ENCODE results near the gene NIPAL3. TPM values are rescaled to one million over a fixed set of nuclear protein-coding genes. Genes with fewer than 3 reads are reported as not detected.

The NIPAL3 gene
- polyA plus RNA-seq, 1 donor (not counting 4 experiments of a cell fraction or from before 2014, with no cell fraction given), result 30.5 TPM

GRCh38 chr1:24505816-24506215, 90.2 kb downstream of the NIPAL3 start:
- no peak overlapping the region for H3K4me3 ChIP-seq (ENCODE audit: control insufficient read depth in 2 of 3, extremely low read depth in 1 of 3, insufficient read depth in 2 of 3, low read depth in 1 of 3, low read length in 3 of 3)
- H3K9me3 ChIP-seq (ENCODE audit: control insufficient read depth, low read depth, low read length), result no peaks in the 10 kb centered on the region
- no peaks in the 10 kb centered on the region for H3K36me3 ChIP-seq (ENCODE audit: control insufficient read depth in 2 of 2, extremely low read depth in 1 of 2, insufficient read depth in 2 of 2, low read length in 2 of 2)
- H4K20me1 ChIP-seq (ENCODE audit: control insufficient read depth, extremely low read depth, insufficient read depth, low read length), result no peaks in the 10 kb centered on the region
- H3K79me2 ChIP-seq (ENCODE audit: control insufficient read depth, insufficient read depth, low read length), result peaks cover 15% of the 10 kb centered on the region
- FAIRE-seq (no peak), DNase-seq (ENCODE audit: low read depth, low spot score) (no peak)
- no peaks in the 10 kb centered on the region for H3K27me3 ChIP-seq (ENCODE audit: control insufficient read depth, extremely low read depth, insufficient read depth, low read length)
- H3K9ac ChIP-seq (ENCODE audit: control insufficient read depth, extremely low read depth, insufficient read depth, low read length), result no peak overlapping the region
- H3K4me1 ChIP-seq (ENCODE audit: control insufficient read depth, extremely low read depth, insufficient read depth, low read length), result peaks cover 16% of the 10 kb centered on the region
- no peak overlapping the region for H3K4me2 ChIP-seq (ENCODE audit: control insufficient read depth, extremely low read depth, insufficient read depth, low read depth, low read length)
- H2AFZ ChIP-seq (ENCODE audit: control insufficient read depth, low read length), result no peak overlapping the region
- dilution Hi-C loops (cut with MboI; ENCODE audit: extremely low pct_ligation_motif_present, low sequenced_read_pairs), result no loop called here
- no peaks in the 10 kb centered on the region for H3K9me1 ChIP-seq (ENCODE audit: control insufficient read depth, extremely low read depth, insufficient read depth, low read length)
- TF ChIP-seq CTCF (optimal IDR thresholded peaks at IDR 0.05 in 1 of 3, IDR thresholded peaks at IDR 0.05 in 1 of 3, conservative IDR thresholded peaks at IDR 0.05 in 1 of 3; ENCODE audit: extremely low read depth in 1 of 3, insufficient read depth in 2 of 3, low read length in 3 of 3) (no peak), EZH2 (IDR thresholded peaks at IDR 0.05; ENCODE audit: low read length) (no peak)
- no peak overlapping the region for H3K27ac ChIP-seq (ENCODE audit: control insufficient read depth, insufficient read depth, low read length)

GRCh38 chr1:24506691-24507381, 91.2 kb downstream of the NIPAL3 start:
- dilution Hi-C loops (cut with MboI; ENCODE audit: extremely low pct_ligation_motif_present, low sequenced_read_pairs), result no loop called here
- H3K36me3 ChIP-seq (ENCODE audit: control insufficient read depth in 2 of 2, extremely low read depth in 1 of 2, insufficient read depth in 2 of 2, low read length in 2 of 2), result no peaks in the 10 kb centered on the region
- H2AFZ ChIP-seq (ENCODE audit: control insufficient read depth, low read length), result no peak overlapping the region
- H3K79me2 ChIP-seq (ENCODE audit: control insufficient read depth, insufficient read depth, low read length), result peaks cover 17% of the 10 kb centered on the region
- H3K27me3 ChIP-seq (ENCODE audit: control insufficient read depth, extremely low read depth, insufficient read depth, low read length), result no peaks in the 10 kb centered on the region
- no peak overlapping the region for H3K4me3 ChIP-seq (ENCODE audit: control insufficient read depth in 2 of 3, extremely low read depth in 1 of 3, insufficient read depth in 2 of 3, low read depth in 1 of 3, low read length in 3 of 3)
- H3K27ac ChIP-seq (ENCODE audit: control insufficient read depth, insufficient read depth, low read length), result no peak overlapping the region
- no peak overlapping the region for H3K4me2 ChIP-seq (ENCODE audit: control insufficient read depth, extremely low read depth, insufficient read depth, low read depth, low read length)
- peaks cover 10% of the 10 kb centered on the region for H3K4me1 ChIP-seq (ENCODE audit: control insufficient read depth, extremely low read depth, insufficient read depth, low read length)
- H3K9ac ChIP-seq (ENCODE audit: control insufficient read depth, extremely low read depth, insufficient read depth, low read length), result no peak overlapping the region
- H3K9me3 ChIP-seq (ENCODE audit: control insufficient read depth, low read depth, low read length), result no peaks in the 10 kb centered on the region
- DNase-seq (ENCODE audit: low read depth, low spot score) (no peak), FAIRE-seq (no peak)
- H4K20me1 ChIP-seq (ENCODE audit: control insufficient read depth, extremely low read depth, insufficient read depth, low read length), result no peaks in the 10 kb centered on the region
- TF ChIP-seq EZH2 (IDR thresholded peaks at IDR 0.05; ENCODE audit: low read length), result no peak
- TF ChIP-seq CTCF (optimal IDR thresholded peaks at IDR 0.05 in 1 of 3, IDR thresholded peaks at IDR 0.05 in 1 of 3, conservative IDR thresholded peaks at IDR 0.05 in 1 of 3; ENCODE audit: extremely low read depth in 1 of 3, insufficient read depth in 2 of 3, low read length in 3 of 3), result no peak
- no peaks in the 10 kb centered on the region for H3K9me1 ChIP-seq (ENCODE audit: control insufficient read depth, extremely low read depth, insufficient read depth, low read length)

Measured in keratinocyte (primary cell).